GM12801 (cell line): Measurements from ENCODE around the gene ADGRB3.

Experiments used
- TF ChIP-seq, protein P1 (sequence below): IDR thresholded peaks from one replicate; pipeline ENCODE4 v1.5.1; 2011; ENCODE audit warnings: control low read depth; ENCODE audit not compliant: insufficient read length; ENCODE audit errors: extremely low read depth

The ADGRB3 gene

DNA sequence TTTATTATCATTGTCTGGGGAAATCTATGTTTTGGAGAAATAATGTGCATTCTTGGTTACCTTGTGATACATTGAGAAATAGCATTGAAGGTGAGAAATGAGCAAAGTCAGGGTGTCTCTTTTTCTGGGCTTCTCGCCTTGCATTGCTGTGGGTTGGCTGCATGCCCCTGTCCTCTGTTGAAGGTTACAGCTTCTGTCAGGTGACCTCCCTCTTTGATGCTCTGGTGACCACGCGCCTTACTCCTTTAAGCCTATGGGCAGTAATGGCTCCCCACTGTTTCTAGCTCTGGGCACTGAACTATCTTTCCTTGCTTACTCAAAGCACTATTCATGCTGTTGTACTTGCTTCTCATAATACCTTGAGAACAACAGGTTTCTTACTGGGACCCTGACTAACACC, 14.6 kb downstream of the ADGRB3 start:
- TF ChIP-seq, protein P1, sequence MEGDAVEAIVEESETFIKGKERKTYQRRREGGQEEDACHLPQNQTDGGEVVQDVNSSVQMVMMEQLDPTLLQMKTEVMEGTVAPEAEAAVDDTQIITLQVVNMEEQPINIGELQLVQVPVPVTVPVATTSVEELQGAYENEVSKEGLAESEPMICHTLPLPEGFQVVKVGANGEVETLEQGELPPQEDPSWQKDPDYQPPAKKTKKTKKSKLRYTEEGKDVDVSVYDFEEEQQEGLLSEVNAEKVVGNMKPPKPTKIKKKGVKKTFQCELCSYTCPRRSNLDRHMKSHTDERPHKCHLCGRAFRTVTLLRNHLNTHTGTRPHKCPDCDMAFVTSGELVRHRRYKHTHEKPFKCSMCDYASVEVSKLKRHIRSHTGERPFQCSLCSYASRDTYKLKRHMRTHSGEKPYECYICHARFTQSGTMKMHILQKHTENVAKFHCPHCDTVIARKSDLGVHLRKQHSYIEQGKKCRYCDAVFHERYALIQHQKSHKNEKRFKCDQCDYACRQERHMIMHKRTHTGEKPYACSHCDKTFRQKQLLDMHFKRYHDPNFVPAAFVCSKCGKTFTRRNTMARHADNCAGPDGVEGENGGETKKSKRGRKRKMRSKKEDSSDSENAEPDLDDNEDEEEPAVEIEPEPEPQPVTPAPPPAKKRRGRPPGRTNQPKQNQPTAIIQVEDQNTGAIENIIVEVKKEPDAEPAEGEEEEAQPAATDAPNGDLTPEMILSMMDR = no peak

DNA sequence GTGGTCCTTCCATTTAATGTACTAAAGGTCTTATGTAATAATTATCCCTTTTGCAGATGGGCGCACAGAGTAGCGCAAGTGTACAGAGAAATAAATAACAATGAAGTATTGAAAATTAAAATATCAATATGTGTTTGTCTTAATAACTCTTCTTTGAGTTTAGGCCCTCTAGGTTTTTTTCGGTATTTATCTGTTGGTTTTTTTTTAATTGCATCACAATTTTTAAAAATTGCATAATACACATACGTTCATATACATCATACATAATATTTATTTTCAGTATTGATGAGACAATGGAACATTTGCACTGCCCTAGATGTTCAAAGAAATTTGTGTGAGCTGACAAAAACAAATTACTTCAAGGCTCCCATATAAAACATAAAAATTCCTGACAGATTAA, 15.1 kb downstream of the ADGRB3 start:
- TF ChIP-seq, protein P1 = no peak

DNA sequence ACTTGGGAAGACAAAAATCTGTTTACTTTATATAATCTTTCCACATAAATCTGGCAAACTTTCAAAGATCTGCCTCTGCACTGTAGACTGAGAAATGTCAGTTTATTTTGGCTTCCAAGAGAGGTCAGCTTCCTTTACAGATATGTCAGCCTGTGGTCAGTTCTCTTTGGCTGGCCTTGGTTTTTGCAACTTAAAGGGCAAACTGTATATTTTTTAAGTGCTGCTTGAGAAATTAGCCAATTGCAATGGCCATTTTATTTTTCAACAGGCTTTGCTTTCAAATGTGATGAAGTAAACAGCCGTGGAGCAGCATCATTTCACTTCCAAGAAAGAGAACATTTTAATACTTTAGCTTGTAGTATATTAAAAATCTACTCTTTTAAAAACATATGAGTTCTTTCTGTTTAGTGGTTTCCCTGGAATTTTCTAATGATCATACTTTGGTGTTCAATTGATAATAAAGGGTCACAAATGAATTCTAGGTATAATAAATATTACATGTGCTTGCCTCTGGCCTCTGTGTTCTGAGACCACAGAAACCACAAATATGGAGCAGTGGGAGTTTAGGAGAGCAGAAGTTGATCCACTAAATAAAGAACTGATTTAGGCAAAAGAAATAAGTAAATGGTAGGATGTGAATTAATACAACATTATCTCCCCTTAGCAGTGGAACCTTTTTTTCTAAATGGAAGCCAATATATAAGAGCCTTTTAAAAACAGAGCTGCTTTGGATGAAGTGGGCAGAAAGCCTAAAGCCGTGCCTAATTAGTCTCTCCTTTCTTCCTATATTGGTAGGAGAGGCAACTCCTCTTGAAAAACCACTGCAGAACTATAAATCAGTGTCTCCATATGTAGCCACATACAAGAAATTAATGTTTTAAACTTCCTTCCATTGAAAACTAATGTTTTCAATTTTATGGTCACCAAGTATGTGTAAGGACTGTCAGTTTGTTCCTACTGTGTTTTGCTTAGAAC, 16.2 kb downstream of the ADGRB3 start:
- TF ChIP-seq, protein P1 = no peak

DNA sequence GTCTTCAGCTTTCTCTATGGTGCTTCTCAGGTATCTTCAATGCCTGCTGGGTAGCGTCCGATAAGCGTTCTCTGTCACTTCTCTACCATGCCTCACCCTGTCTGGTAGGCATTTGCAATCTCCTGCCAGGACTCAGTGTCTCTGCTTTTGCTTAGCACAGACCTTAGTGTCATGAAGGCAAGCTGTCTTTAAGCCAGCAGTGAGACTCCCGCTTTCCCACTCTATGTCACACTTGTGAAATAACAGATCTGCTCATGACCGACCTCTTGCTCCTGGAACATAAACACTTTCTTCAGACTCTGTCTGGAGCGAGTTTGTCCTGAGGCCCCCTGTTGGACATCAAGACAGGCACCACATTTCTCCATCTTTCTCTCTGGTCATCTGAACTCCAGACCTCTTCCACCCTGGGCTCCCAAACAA, 17.0 kb downstream of the ADGRB3 start:
- TF ChIP-seq, protein P1 = no peak

DNA sequence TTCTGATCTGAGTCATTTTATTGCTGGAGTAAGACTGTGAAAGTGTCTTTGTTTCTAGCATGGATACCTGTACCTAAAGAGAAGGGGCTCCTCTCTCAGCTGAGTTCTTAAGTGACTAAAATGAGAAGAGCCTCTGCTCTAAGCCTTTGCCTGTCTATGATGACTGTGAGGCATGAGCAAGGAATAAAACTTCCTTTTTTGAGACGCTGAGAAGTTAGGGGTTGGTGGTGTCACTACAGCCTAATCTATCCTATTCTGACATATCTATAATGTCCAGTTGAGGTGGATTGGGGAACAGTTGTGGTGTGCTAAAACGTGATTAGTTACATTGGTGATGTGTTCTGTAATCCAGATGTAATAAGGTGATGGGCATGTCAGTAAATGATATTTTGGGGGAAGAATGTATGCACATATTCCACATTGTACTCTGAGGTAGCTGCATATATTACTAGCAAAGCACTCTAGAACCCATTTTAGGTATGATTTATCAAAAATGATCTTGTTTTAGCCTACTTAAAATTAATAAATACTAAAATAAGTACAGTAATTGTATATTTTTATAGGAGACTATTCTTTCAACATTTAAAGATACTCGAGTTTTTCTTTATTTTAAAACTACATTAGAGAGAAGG, 18.1 kb downstream of the ADGRB3 start:
- TF ChIP-seq, protein P1 = no peak

DNA sequence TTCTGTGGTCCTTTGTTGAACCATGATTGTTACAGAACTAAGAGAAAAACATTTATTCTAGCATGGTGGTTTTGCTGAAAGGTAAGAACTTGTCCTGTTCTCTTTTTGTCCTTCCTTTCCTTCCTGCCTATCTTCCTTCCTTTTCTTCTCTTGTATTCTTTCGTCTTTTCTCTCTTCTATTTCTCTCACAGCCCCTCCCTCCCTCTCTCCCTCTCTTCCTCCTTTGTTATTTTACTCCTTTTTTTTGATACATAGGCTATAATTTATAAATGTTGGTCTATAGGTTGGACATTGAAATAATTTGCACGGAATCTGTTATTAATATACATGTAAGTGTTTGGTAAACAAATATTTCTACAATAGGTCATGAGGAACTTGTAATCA, 18.6 kb downstream of the ADGRB3 start:
- TF ChIP-seq, protein P1 = no peak

DNA sequence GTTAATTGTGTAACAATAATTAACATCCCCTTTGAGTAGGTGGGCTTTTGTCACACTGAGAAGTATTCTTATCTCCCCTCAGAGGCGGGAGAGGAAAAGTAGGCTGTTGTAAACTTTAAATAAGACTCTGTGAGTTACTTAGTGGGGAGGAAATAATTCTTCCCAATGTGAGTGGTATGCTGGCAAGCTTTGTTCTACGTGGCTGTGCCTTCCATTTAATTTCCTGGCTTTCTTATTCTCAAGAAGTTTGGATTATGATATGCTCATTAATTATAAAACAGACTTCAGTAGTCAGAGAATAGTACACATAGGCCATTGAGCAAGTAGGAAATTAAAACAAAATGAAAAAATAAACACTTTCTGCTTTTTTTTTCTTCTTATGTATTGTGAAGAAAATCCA, 19.1 kb downstream of the ADGRB3 start:
- TF ChIP-seq, protein P1 = no peak
